ENCODE results near the gene MYO5C. TPM values are rescaled to one million over a fixed set of nuclear protein-coding genes. Genes with fewer than 3 reads are reported as not detected.
A peak's percentile ranks its signal among the peaks of the same experiment; 100 is the strongest.

Gene MYO5C
- total RNA-seq (2013; cell fraction: nucleolus; rRNA removed), result 0.59 and 0.92 TPM in 2 replicates
- total RNA-seq (2014; rRNA removed) (0.76 and 0.79 TPM in 2 replicates), total RNA-seq (2014; rRNA removed; fragmentation: Illumina TruSeq; extraction: Trizol) (0.69 and 0.72 TPM in 2 replicates), total RNA-seq (2021) (0.97 and 1.0 TPM in 2 replicates), polyA plus RNA-seq (2011; rRNA removed) (1.3 TPM in 2 replicates), polyA plus RNA-seq (2014; fragmentation: Illumina TruSeq; extraction: Trizol) (0.98 and 2.4 TPM in 2 replicates), polyA plus RNA-seq (2014; fragmentation: Nextera tagmentation; extraction: Ambion mirVana) (under 1 TPM; 0.40 to 0.42 TPM), polyA plus RNA-seq (2014; rRNA removed) (0.76 and 1.1 TPM in 2 replicates), polyA plus RNA-seq (2016; fragmentation: Nextera tagmentation; extraction: Ambion mirVana) (under 1 TPM; 0.29 to 0.75 TPM), polyA minus RNA-seq (2011; rRNA and poly(A)+ RNA removed) (2.2 and 2.4 TPM in 2 replicates), Bru-seq, nascent RNA (percentile 32 among the genes with signal in this experiment), BruChase-seq, experiment 1, labeled RNA remaining after a 6-hour chase (percentile 43 among the genes with signal in this experiment), BruChase-seq, experiment 2, labeled RNA remaining after a 2-hour chase (percentile 40 among the genes with signal in this experiment)
- 0.29 TPM for polyA plus RNA-seq (2011; ENCODE audit: low read depth)
- 0.74 and 0.79 TPM in 2 replicates for polyA plus RNA-seq (2011; cell fraction: cytosol; rRNA removed)
- 0.75 and 0.80 TPM in 2 replicates for polyA plus RNA-seq (2011; cell fraction: nucleus; rRNA removed)
- 0.52 and 0.62 TPM in 2 replicates for polyA plus RNA-seq (2012)
- 0.67 and 0.94 TPM in 2 replicates for polyA minus RNA-seq (2011; cell fraction: cytosol; rRNA and poly(A)+ RNA removed)
- 1.1 and 2.2 TPM in 2 replicates for polyA minus RNA-seq (2011; cell fraction: nucleus; rRNA and poly(A)+ RNA removed)
- long read RNA-seq, experiment 1, partial matches to known transcripts, result 3 of 3 reads
- long read RNA-seq, experiment 1, other reads (novel, unspliced or antisense), result 0 of 3 reads
- long read RNA-seq, experiment 2, partial matches to known transcripts, result 2 of 7 reads
- long read RNA-seq, experiment 2, other reads (novel, unspliced or antisense), result 5 of 7 reads

- H3K36me3 ChIP-seq (ENCODE audit: control insufficient read depth in 2 of 2, insufficient read depth in 2 of 2, low read length in 1 of 2), result no peaks in the 10 kb centered on the region
- peaks cover 11% of the 10 kb centered on the region for H3K4me1 ChIP-seq (ENCODE audit: control insufficient read depth, insufficient read depth, low read length)
- H3K27ac ChIP-seq (ENCODE audit: control insufficient read depth, insufficient read depth), result no peak within 1 kb of the TSS
- no peak for TF ChIP-seq KLF5 (IDR thresholded peaks at IDR 0.05; ENCODE audit: partially characterized antibody)
- TF ChIP-seq MTA2 (IDR thresholded peaks at IDR 0.05; ENCODE audit: low read depth), result no peak
- no peak for TF ChIP-seq PAX8 (IDR thresholded peaks at IDR 0.05)
- TF ChIP-seq ESRRA (IDR thresholded peaks at IDR 0.05; ENCODE audit: low read length), result no peak
- no peak for TF ChIP-seq BHLHE40 (IDR thresholded peaks at IDR 0.05; ENCODE audit: borderline replicate concordance in 1 of 2, low read depth in 2 of 2, low read length in 1 of 2)
- TF ChIP-seq ZZZ3 (IDR thresholded peaks at IDR 0.05; ENCODE audit: control insufficient read depth, insufficient read length, low read depth), result no peak
- TF ChIP-seq SMARCA5 (IDR thresholded peaks at IDR 0.05), result no peak
- no peak for TF ChIP-seq MEF2B (IDR thresholded peaks at IDR 0.05; ENCODE audit: partially characterized antibody, poor library complexity, severe bottlenecking)
- 0 out of 2 replicates have a peak, but pooled peaks have one; percentile 8 for TF ChIP-seq TCF3 (IDR thresholded peaks at IDR 0.05; ENCODE audit: borderline replicate concordance, insufficient read depth, low read depth, low read length)
- 0 out of 2 replicates have a peak, but pooled peaks have one; percentile 39 for TF ChIP-seq YY1 (IDR thresholded peaks at IDR 0.05; ENCODE audit: low read depth, low read length)
- peak; percentile 34; the same call in 1 of the 2 replicates for TF ChIP-seq IKZF1 (conservative IDR thresholded peaks at IDR 0.05)
- TF ChIP-seq ELK1 (IDR thresholded peaks at IDR 0.05; ENCODE audit: low read depth, low read length), result no peak
- no peak for TF ChIP-seq ATF3 (IDR thresholded peaks at IDR 0.05; ENCODE audit: borderline replicate concordance, extremely low read depth, low read depth, low read length)
- TF ChIP-seq MEF2A (IDR thresholded peaks at IDR 0.05; ENCODE audit: insufficient read depth, low read depth, low read length), result no peak
- no peak for TF ChIP-seq NFIC (IDR thresholded peaks at IDR 0.05; ENCODE audit: low read depth, low read length)
- no peak for TF ChIP-seq BMI1 (IDR thresholded peaks at IDR 0.05; ENCODE audit: borderline replicate concordance)
- TF ChIP-seq RCOR1 (conservative IDR thresholded peaks at IDR 0.05; ENCODE audit: low read depth, low read length), result no peak
- FAIRE-seq (no peak), ATAC-seq (peak; percentile 54), DNase-seq (ENCODE audit: low read depth, low spot score) (no peak)
- ChIA-PET POLR2A (no interaction called here), RAD21 (ENCODE audit: unreplicated experiment) (no interaction called here), CTCF (no interaction called here), SMC1A (ENCODE audit: uncharacterized antibody, unreplicated experiment) (no interaction called here)
- H2AFZ ChIP-seq (ENCODE audit: control insufficient read depth, low read depth, low read length), result peak within 1 kb of the TSS; percentile 52
- H3K9ac ChIP-seq (ENCODE audit: control insufficient read depth, insufficient read depth, low read length), result peak within 1 kb of the TSS; percentile 21; the same call in 1 of the 2 replicates
- BruUV-seq (replicated peaks), result no TSS peak
- WGBS (ENCODE audit: insufficient coverage, insufficient replicate concordance, low lambda C conversion rate, missing lambda C conversion rate), result 4% methylated on average over 59 of the region's 65 CpGs
- H3K27me3 ChIP-seq (replicated peaks in 1 of 2; ENCODE audit: control insufficient read depth in 2 of 2, insufficient read depth in 2 of 2, low read length in 1 of 2), result peaks cover 4% of the 10 kb centered on the region in 2 experiments; a peak in 3 of 4 replicates
- intact Hi-C loops (cut with micrococcal nuclease; ENCODE audit: unreplicated experiment) (no loop called here), in situ Hi-C loops (cut with MboI) (no loop called here)
- no peaks in the 10 kb centered on the region for H3K9me3 ChIP-seq (replicated peaks; ENCODE audit: control insufficient read depth, insufficient read depth, low read length)
- no peaks in the 10 kb centered on the region for H4K20me1 ChIP-seq (ENCODE audit: control insufficient read depth, insufficient read depth)
- H3K4me3 ChIP-seq, result peak within 1 kb of the TSS; percentile 56
- H3K4me2 ChIP-seq (ENCODE audit: control insufficient read depth, insufficient read depth), result peak within 1 kb of the TSS; percentile 88
- no peaks in the 10 kb centered on the region for H3K79me2 ChIP-seq (ENCODE audit: control insufficient read depth, insufficient read depth, low read length)
Measured at GRCh38 chr15:52295421-52296001, at the start of gene MYO5C. Gene MYO5C, minus strand, starts transcription at chr15:52295804. Its CDS starts 168 bp downstream, at chr15:52295636.

All from GM12878 (cell line).